GM12891 (cell line): ENCODE results near the gene TRABD2B.

Source experiments
- POLR2A ChIP-seq: IDR thresholded peaks from 2 replicates; pipeline ENCODE4 v1.6.1; 2011; ENCODE audit warnings: low read depth, low read length, control low read depth
- POLR2AphosphoS5 ChIP-seq: IDR thresholded peaks from 2 replicates; pipeline ENCODE4 v1.6.1; 2011; ENCODE audit warnings: low read depth, low read length, control low read depth

DNA sequence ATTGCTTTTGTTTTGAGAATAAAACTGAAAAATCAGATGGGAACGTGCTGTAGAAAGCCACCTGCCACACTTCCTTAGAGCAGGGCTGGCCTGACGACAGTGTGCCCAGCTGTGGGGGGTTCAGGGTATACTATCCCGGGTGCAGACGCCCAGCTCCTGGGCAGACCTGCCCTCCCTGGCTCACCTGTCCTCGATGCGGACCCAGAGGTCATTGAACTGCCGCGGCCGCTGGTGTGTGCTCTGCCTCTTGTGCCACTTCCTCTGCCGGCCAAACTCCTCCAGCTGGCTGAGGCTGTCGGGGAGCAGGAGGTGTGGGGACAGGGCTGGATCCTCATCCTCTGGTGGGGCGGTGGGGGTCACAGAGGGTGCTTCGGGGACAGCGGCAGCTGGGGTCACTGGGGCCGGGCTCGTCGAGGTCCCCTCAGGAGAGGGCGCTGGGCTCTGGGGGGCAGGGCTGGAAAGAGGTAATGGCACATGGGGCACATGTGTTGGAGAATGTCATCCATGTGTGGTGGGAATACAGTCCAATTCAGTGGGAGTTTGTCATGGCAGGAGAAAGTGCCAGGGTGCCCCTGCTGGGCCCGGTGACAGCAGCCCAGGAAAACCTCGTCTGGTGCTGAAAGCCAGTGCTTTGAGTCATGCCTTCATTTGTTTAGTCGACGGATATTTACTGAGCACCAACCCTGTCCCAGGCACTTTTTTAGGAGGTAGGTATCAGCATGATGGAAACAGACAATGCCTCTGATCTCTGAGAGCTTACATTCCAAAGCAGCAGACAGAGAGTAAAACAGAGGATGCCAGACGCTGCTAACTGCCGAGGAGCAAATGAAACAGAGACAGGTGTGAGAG, 222.0 kb downstream of the TRABD2B start:
- TF ChIP-seq POLR2A, result no peak
- TF ChIP-seq POLR2AphosphoS5, result no peak
